Stomach smooth muscle (tissue), 2 donors: ENCODE data around the gene UXS1.
A peak's percentile ranks its signal among the peaks of the same experiment; 100 is the strongest.

ENCODE experiments used
- H3K27ac ChIP-seq: one replicate; pipeline ENCODE4 v1.7.0; 2013; ENCODE audit warnings: mild to moderate bottlenecking, low read length, inconsistent platforms
- H3K27me3 ChIP-seq, 2 donors: one replicate each; pipeline ENCODE4 v1.7.0; 2013; ENCODE audit warnings: low read length in 2 of 2; ENCODE audit not compliant: insufficient read depth in 2 of 2, control insufficient read depth in 1 of 2
- H3K36me3 ChIP-seq, 2 donors: one replicate each; pipeline ENCODE4 v1.7.0; 2013; ENCODE audit warnings: low read length in 2 of 2; ENCODE audit not compliant: control insufficient read depth in 2 of 2, insufficient read depth in 2 of 2
- H3K4me1 ChIP-seq: one replicate; pipeline ENCODE4 v1.7.0; 2013; ENCODE audit warnings: low read length; ENCODE audit not compliant: control insufficient read depth, insufficient read depth
- H3K4me3 ChIP-seq, 2 donors: one replicate each; pipeline ENCODE4 v1.7.0; 2013; ENCODE audit warnings: low read length in 2 of 2
- H3K9ac ChIP-seq, 2 donors: one replicate each; pipeline ENCODE4 v1.7.0; 2013; ENCODE audit warnings: low read length in 2 of 2, mild to moderate bottlenecking in 1 of 2
- H3K9me3 ChIP-seq, 2 donors: one replicate each; pipeline ENCODE4 v1.7.0; 2013; ENCODE audit warnings: low read length in 2 of 2; ENCODE audit not compliant: control insufficient read depth in 2 of 2
- donor health status: healthy.
- donor health status: Pancreatic carcinoma.

The UXS1 gene

DNA sequence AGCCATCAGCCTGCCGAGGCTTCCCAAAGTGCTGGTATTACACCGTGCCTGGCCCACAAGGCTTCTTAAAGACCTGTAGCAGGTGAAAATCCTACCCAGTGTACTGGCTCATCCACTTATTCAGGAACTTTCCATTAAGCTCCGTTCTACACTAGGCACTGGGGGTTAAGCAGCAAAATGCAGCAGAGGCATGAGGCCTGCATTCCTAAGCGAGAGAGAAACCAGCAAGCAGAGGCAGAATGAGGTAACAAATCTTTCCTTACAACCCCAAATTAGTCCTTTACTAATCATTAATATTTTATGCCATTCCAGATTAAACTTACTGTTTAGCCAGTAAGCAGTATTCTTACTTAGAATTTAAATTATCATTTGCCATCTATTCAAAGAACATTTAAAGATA is 32.8 kb downstream of the UXS1 start:
- H3K36me3 ChIP-seq, result peaks cover 17 to 19% of the 10 kb centered on the region in 2 donors

GRCh38 chr2:106160786-106161261 is 33.3 kb downstream of the UXS1 start:
- Histone ChIP-seq H3K27ac (peak overlapping the region; percentile 37), H3K27me3 (no peaks in the 10 kb centered on the region), H3K4me3 (no peak overlapping the region), H3K4me1 (peaks cover 7% of the 10 kb centered on the region), H3K36me3 (peaks cover 17 to 19% of the 10 kb centered on the region in 2 donors), H3K9me3 (no peaks in the 10 kb centered on the region), H3K9ac (peak overlapping the region in 1 of 2 donors; percentile 55)

More for the DNA sequence above, 32.8 kb downstream of the UXS1 start:
- H3K4me3 ChIP-seq, result no peak overlapping the region
- no peaks in the 10 kb centered on the region for H3K27me3 ChIP-seq
- H3K9me3 ChIP-seq, result no peaks in the 10 kb centered on the region
- peak overlapping the region in 1 of 2 donors; percentile 55 for H3K9ac ChIP-seq
- peaks cover 7% of the 10 kb centered on the region for H3K4me1 ChIP-seq
- peak overlapping the region; percentile 37 for H3K27ac ChIP-seq

DNA sequence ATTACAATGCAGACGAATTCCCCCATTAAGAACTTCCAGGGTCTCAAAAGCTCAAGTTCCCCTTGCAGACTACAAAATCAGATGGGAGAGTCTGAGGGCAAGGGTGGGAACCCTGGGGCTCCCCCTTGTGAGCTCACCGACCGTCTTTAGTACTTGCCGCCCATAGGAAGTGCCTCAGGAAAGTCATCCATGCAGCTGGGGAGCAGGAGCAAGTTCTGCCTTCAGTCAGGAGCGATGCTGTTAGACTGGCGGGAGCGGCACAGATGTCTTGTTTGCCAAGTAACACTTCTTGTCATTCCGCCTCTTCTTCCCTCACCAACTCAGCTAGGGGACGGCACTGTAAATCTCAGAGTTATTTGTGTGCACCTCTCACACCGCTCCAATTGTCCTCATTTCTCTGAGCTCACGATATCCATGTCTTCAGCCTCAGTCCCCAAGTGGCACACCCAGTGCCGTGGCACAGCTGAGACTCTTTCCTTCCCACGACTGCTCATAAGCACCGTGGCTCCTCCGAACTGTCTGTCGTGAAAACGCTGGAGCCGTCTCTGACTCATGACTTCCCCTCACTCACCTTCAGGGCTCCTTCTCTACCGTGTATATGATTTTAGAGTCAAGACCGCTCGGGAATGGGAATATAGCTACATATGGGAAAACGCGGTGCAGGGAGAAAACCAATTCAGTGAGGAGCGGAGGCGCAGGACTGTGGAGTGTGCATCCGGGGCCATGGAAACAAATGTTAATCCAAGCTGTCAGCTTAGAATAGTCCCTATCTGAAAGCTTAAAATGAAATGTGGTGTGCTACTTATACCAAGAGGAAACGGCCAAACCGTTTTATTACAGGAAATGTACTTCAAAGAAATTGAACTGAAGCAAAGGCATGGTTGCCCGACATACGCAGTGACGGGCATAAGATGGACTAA is 34.0 kb downstream of the UXS1 start:
- no peak overlapping the region for H3K27ac ChIP-seq
- H3K27me3 ChIP-seq, result no peaks in the 10 kb centered on the region
- H3K9ac ChIP-seq, result no peak overlapping the region
- H3K36me3 ChIP-seq, result peaks cover 17 to 19% of the 10 kb centered on the region in 2 donors
- no peaks in the 10 kb centered on the region for H3K9me3 ChIP-seq
- H3K4me1 ChIP-seq, result peaks cover 7% of the 10 kb centered on the region
- no peak overlapping the region for H3K4me3 ChIP-seq

DNA sequence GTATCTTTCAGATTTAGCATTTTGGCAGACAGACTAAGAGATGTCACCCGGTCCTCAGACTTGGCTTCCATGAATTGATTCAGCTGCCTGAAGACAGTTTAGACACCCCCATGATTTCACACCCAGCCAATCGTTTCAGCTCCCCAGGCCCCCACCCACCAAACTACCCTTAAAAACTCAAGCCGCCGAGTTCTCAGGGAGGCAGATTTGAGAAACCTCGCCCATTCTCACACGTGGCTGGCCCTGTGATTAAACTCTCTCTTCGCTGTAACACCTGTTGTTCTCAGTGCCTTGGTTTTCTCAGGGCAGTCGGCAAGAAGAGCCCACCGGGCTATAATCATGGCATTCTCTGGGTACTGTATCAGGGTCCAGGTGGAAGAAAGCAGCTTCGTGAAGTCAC is 35.2 kb downstream of the UXS1 start:
- Histone ChIP-seq H3K27me3 (no peaks in the 10 kb centered on the region), H3K9me3 (peaks cover 0 to 5% of the 10 kb centered on the region in 2 donors), H3K27ac (no peak overlapping the region), H3K36me3 (peaks cover 22 to 28% of the 10 kb centered on the region in 2 donors), H3K4me1 (peaks cover 7% of the 10 kb centered on the region), H3K9ac (no peak overlapping the region), H3K4me3 (no peak overlapping the region)

GRCh38 chr2:106158131-106158530 is 36.0 kb downstream of the UXS1 start:
- Histone ChIP-seq H3K9ac (no peak overlapping the region), H3K27ac (no peak overlapping the region), H3K36me3 (peaks cover 22 to 28% of the 10 kb centered on the region in 2 donors), H3K4me1 (peaks cover 7% of the 10 kb centered on the region), H3K4me3 (no peak overlapping the region), H3K27me3 (no peaks in the 10 kb centered on the region), H3K9me3 (peaks cover 0 to 5% of the 10 kb centered on the region in 2 donors)

DNA sequence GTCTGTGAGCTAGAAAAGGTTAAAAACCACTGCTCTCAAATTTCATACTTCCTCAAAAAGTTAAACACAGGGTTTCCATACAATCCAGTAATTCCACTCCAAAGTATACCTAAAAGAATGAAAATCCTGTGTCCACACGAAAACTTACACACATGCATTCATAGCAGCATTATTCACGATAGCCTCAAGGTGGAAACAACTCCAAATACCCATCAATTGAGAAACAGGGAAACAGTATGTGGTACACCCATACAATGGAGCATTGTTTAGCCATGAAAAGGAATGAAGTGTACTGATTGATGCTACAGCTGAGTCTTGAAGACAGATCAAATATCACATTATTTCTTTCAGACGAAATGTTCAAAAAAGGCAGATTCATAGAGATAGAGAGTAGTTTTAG is 36.7 kb downstream of the UXS1 start:
- Histone ChIP-seq H3K9ac (no peak overlapping the region), H3K27me3 (no peaks in the 10 kb centered on the region), H3K9me3 (peaks cover 0 to 5% of the 10 kb centered on the region in 2 donors), H3K27ac (no peak overlapping the region), H3K4me3 (no peak overlapping the region), H3K4me1 (peaks cover 7% of the 10 kb centered on the region), H3K36me3 (peaks cover 22 to 28% of the 10 kb centered on the region in 2 donors)

GRCh38 chr2:106156305-106157296 is 37.5 kb downstream of the UXS1 start:
- Histone ChIP-seq H3K27ac (no peak overlapping the region), H3K36me3 (peaks cover 22 to 28% of the 10 kb centered on the region in 2 donors), H3K4me1 (peaks cover 7% of the 10 kb centered on the region), H3K4me3 (no peak overlapping the region), H3K9me3 (peaks cover 0 to 5% of the 10 kb centered on the region in 2 donors), H3K27me3 (no peaks in the 10 kb centered on the region), H3K9ac (no peak overlapping the region)

GRCh38 chr2:106153781-106154180 is 40.3 kb downstream of the UXS1 start:
- H3K36me3 ChIP-seq, result peaks cover 10 to 26% of the 10 kb centered on the region in 2 donors
- H3K4me3 ChIP-seq, result no peak overlapping the region
- no peak overlapping the region for H3K27ac ChIP-seq
- H3K9ac ChIP-seq, result no peak overlapping the region
- H3K4me1 ChIP-seq, result no peaks in the 10 kb centered on the region
- peaks cover 0 to 5% of the 10 kb centered on the region in 2 donors for H3K9me3 ChIP-seq
- H3K27me3 ChIP-seq, result no peaks in the 10 kb centered on the region

- Histone ChIP-seq H3K9ac (no peak overlapping the region), H3K27me3 (no peaks in the 10 kb centered on the region), H3K4me1 (peaks cover 5% of the 10 kb centered on the region), H3K36me3 (peaks cover 9 to 11% of the 10 kb centered on the region in 2 donors), H3K27ac (no peak overlapping the region), H3K9me3 (no peaks in the 10 kb centered on the region), H3K4me3 (no peak overlapping the region)
Observed at GRCh38 chr2:106147665-106148064, 46.4 kb downstream of the UXS1 start.

DNA sequence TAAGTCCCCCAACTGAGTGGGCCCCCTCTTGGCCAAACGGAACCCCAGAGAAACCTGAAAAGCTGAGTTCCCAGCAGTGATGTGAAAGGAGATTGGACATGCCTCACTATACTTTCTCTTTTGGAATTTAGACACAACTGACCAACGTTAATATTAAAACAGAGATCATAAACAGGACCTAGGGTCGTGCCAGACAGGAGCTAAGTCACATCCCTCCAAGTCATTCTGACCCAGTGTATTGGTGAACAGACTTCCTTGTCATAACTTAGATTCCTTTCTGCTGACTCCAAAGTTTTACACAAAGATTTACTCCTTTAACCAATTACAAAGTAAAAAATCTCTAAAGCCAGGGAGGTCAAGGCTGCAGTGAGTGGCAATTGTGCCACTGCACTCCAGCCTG is 46.9 kb downstream of the UXS1 start:
- peaks cover 9 to 11% of the 10 kb centered on the region in 2 donors for H3K36me3 ChIP-seq
- no peak overlapping the region for H3K9ac ChIP-seq
- no peaks in the 10 kb centered on the region for H3K9me3 ChIP-seq
- no peaks in the 10 kb centered on the region for H3K27me3 ChIP-seq
- peaks cover 8% of the 10 kb centered on the region for H3K4me1 ChIP-seq
- H3K27ac ChIP-seq, result no peak overlapping the region
- no peak overlapping the region for H3K4me3 ChIP-seq
